Ascending aorta (tissue), 2 donors: Measurements from ENCODE around the gene LNX1. TPM values are rescaled to one million over a fixed set of nuclear protein-coding genes. Genes with fewer than 3 reads are reported as not detected.

Experiments used
- DNase-seq, 2 donors: peaks; one replicate each; pipeline ENCODE4 v3.0.0-alpha.2; 2019; ENCODE audit warnings: low spot score in 2 of 2
- H3K27ac ChIP-seq, 2 donors: fragments of 200-600 bp; sonication (generic); one replicate each; pipeline ENCODE4 v1.5.1; 2016 to 2017; ENCODE audit warnings: mild to moderate bottlenecking in 1 of 2
- H3K27me3 ChIP-seq: fragments of 200-600 bp; sonication (generic); one replicate; pipeline ENCODE4 v1.5.1; 2017
- H3K36me3 ChIP-seq, 2 donors: fragments of 200-600 bp; sonication (generic); one replicate each; pipeline ENCODE4 v1.5.1; 2016
- H3K4me1 ChIP-seq, 2 donors: fragments of 200-600 bp; sonication (generic); one replicate each; pipeline ENCODE4 v1.5.1; 2016 to 2017; ENCODE audit warnings: mild to moderate bottlenecking in 1 of 2
- H3K4me3 ChIP-seq, 2 donors: fragments of 200-600 bp; sonication (generic); one replicate each; pipeline ENCODE4 v1.5.1; 2016 to 2017; ENCODE audit warnings: mild to moderate bottlenecking in 1 of 2
- H3K9me3 ChIP-seq, 2 donors: fragments of 200-600 bp; sonication (generic); one replicate each; pipeline ENCODE4 v1.5.1; 2016
- CTCF ChIP-seq, 3 experiments: fragments of 200-600 bp in 2 of 3; fragments of 450-650 bp in 1 of 3; sonication (generic) in 2 of 3; IDR thresholded peaks; one replicate each; pipeline ENCODE4 v1.5.1; 2016 to 2019; ENCODE audit warnings: antibody characterized with exemption in 3 of 3, mild to moderate bottlenecking in 1 of 3, moderate library complexity in 1 of 3
- intact Hi-C: fragments of 100-400 bp; cut with DNase I; formaldehyde crosslinking; loops from one replicate; pipeline ENCODE4 v1.15.1; 2023
- total RNA-seq: library from RNA; depleted of rRNA; stranded (reverse); fragments of >200 nt; gene quantifications from one replicate; pipeline ENCODE4 v1.1.0, GENCODE V29; 2016

Gene LNX1
- total RNA-seq, 1 donor from 2014 or later, result 4.0 TPM

GRCh38 chr4:53527930-53528329 is 63.4 kb downstream of the LNX1 start:
- Histone ChIP-seq H3K27me3 (no peaks in the 10 kb centered on the region), H3K4me1 (peaks cover 0 to 3% of the 10 kb centered on the region in 2 donors), H3K4me3 (no peak overlapping the region), H3K36me3 (no peaks in the 10 kb centered on the region), H3K27ac (no peak overlapping the region), H3K9me3 (no peaks in the 10 kb centered on the region)
- intact Hi-C loops, result no loop called here
- no peak for TF ChIP-seq CTCF (IDR thresholded peaks at IDR 0.05)
- no peak for DNase-seq

GRCh38 chr4:53527326-53527725 is 64.0 kb downstream of the LNX1 start:
- intact Hi-C loops, result no loop called here
- no peak for TF ChIP-seq CTCF (IDR thresholded peaks at IDR 0.05)
- Histone ChIP-seq H3K9me3 (no peaks in the 10 kb centered on the region), H3K4me1 (no peaks in the 10 kb centered on the region), H3K27ac (no peak overlapping the region), H3K4me3 (no peak overlapping the region), H3K27me3 (no peaks in the 10 kb centered on the region), H3K36me3 (no peaks in the 10 kb centered on the region)
- DNase-seq, result no peak

- Histone ChIP-seq H3K9me3 (no peaks in the 10 kb centered on the region), H3K36me3 (no peaks in the 10 kb centered on the region), H3K4me1 (peaks cover 0 to 4% of the 10 kb centered on the region in 2 donors), H3K27ac (no peak overlapping the region), H3K27me3 (no peaks in the 10 kb centered on the region), H3K4me3 (no peak overlapping the region)
- intact Hi-C loops, result no loop called here
- TF ChIP-seq CTCF (IDR thresholded peaks at IDR 0.05), result no peak
- DNase-seq, result no peak
Measured at GRCh38 chr4:53522334-53522733, 69.0 kb downstream of the LNX1 start.

- TF ChIP-seq CTCF (IDR thresholded peaks at IDR 0.05), result no peak
- H3K9me3 ChIP-seq, result no peaks in the 10 kb centered on the region
- H3K27ac ChIP-seq, result no peak overlapping the region
- H3K4me3 ChIP-seq, result no peak overlapping the region
- no peaks in the 10 kb centered on the region for H3K27me3 ChIP-seq
- intact Hi-C loops, result no loop called here
- peaks cover 0 to 4% of the 10 kb centered on the region in 2 donors for H3K4me1 ChIP-seq
- no peaks in the 10 kb centered on the region for H3K36me3 ChIP-seq
- no peak for DNase-seq
Measured at GRCh38 chr4:53520116-53520515, 71.2 kb downstream of the LNX1 start.

- Histone ChIP-seq H3K27ac (no peak overlapping the region), H3K4me1 (peaks cover 0 to 4% of the 10 kb centered on the region in 2 donors), H3K9me3 (no peaks in the 10 kb centered on the region), H3K36me3 (no peaks in the 10 kb centered on the region), H3K4me3 (no peak overlapping the region), H3K27me3 (no peaks in the 10 kb centered on the region)
- no peak for TF ChIP-seq CTCF (IDR thresholded peaks at IDR 0.05)
- intact Hi-C loops, result no loop called here
- DNase-seq, result no peak
Measured at GRCh38 chr4:53518807-53519206, 72.5 kb downstream of the LNX1 start.

GRCh38 chr4:53515076-53515475 is 76.2 kb downstream of the LNX1 start:
- Histone ChIP-seq H3K4me1 (peaks cover 0 to 3% of the 10 kb centered on the region in 2 donors), H3K27ac (no peak overlapping the region), H3K36me3 (no peaks in the 10 kb centered on the region), H3K27me3 (no peaks in the 10 kb centered on the region), H3K4me3 (no peak overlapping the region), H3K9me3 (no peaks in the 10 kb centered on the region)
- intact Hi-C loops, result no loop called here
- DNase-seq, result no peak
- TF ChIP-seq CTCF (IDR thresholded peaks at IDR 0.05), result no peak
